ENCODE measurements around the gene PLA2G4E.

DNA sequence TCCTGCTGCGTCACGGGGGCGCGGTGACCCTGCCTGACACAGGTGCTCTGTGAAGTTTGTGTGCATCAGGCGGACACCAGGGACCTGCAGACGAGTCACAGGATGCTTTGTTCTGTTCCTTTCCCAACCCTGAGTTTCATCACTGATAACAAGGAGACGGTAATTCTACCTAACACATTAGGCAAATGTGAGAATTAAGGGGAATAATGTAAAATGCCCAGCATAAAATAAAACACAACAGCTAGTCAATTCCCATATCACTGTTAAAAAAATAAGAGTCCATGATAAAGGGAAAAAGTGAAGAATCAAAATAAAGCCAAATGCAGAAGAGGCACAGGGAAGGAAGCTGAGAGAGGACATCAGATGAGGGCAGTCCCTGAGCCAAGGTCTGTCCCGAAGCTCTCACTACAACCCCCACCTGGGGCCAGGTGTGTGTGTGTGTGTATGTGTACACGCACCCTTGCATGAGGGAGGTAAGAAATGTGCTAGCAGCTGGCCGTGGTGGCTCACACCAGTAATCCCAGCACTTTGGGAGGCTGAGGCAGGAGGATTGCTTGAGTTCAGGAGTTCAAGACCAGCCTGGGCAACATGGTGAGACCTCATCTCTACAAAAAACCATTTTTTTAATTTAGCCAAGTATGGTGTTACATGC lies 46.0 kb upstream of the PLA2G4E start:
- TF ChIP-seq JUNB (IDR thresholded peaks at IDR 0.05) (no peak), POLR2A (IDR thresholded peaks at IDR 0.05; ENCODE audit: low read length) (no peak), CBX8 (IDR thresholded peaks at IDR 0.05) (no peak), BHLHE40 (IDR thresholded peaks at IDR 0.05; ENCODE audit: low read depth, low read length) (no peak)
- TF ChIP-seq, protein P1, sequence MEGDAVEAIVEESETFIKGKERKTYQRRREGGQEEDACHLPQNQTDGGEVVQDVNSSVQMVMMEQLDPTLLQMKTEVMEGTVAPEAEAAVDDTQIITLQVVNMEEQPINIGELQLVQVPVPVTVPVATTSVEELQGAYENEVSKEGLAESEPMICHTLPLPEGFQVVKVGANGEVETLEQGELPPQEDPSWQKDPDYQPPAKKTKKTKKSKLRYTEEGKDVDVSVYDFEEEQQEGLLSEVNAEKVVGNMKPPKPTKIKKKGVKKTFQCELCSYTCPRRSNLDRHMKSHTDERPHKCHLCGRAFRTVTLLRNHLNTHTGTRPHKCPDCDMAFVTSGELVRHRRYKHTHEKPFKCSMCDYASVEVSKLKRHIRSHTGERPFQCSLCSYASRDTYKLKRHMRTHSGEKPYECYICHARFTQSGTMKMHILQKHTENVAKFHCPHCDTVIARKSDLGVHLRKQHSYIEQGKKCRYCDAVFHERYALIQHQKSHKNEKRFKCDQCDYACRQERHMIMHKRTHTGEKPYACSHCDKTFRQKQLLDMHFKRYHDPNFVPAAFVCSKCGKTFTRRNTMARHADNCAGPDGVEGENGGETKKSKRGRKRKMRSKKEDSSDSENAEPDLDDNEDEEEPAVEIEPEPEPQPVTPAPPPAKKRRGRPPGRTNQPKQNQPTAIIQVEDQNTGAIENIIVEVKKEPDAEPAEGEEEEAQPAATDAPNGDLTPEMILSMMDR (IDR thresholded peaks at IDR 0.05), result no peak
- TF ChIP-seq, protein P2, sequence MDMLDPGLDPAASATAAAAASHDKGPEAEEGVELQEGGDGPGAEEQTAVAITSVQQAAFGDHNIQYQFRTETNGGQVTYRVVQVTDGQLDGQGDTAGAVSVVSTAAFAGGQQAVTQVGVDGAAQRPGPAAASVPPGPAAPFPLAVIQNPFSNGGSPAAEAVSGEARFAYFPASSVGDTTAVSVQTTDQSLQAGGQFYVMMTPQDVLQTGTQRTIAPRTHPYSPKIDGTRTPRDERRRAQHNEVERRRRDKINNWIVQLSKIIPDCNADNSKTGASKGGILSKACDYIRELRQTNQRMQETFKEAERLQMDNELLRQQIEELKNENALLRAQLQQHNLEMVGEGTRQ (IDR thresholded peaks at IDR 0.05), result no peak
